ENCODE data around the gene OTUD6A. TPM values are rescaled to one million over a fixed set of nuclear protein-coding genes. Genes with fewer than 3 reads are reported as not detected.

OTUD6A gene
- total and polyA plus RNA-seq, 9 of the 15 experiments (the other 6 are each of a cell fraction or from before 2014, with no cell fraction given): not detected

DNA sequence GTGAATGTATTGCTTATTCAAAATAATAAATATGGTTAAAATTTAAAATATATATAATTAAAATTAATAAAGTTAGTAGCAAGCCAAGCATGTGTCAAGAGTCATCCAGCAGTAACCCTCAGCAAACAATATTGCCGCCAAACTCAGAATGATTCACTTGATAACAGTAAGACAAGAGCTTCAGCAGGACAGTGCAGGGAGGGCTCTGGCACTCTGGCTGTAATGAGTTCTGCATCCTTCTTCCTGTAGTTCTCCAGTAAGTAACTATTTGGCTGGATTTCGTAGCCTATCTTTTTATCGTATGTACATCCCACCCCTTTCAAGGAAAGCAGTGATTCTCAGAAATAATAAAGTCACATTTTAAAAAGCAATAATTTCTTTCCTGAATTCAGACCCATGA lies 17.6 kb downstream of the OTUD6A start:
- no peaks in the 10 kb centered on the region for H3K79me2 ChIP-seq (ENCODE audit: control insufficient read depth, insufficient read depth, low read length)
- in situ Hi-C loops (cut with MboI) (no loop called here), intact Hi-C loops (cut with micrococcal nuclease) (no loop called here)
- H3K36me3 ChIP-seq (ENCODE audit: control insufficient read depth, insufficient read depth, low read length): no peaks in the 10 kb centered on the region
- no peak overlapping the region for H2AFZ ChIP-seq (ENCODE audit: low read depth, low read length)
- peaks cover 3% of the 10 kb centered on the region; the same call in 1 of the 2 replicates for H4K20me1 ChIP-seq (replicated peaks; ENCODE audit: control insufficient read depth, insufficient read depth, low read length)
- FAIRE-seq (no peak), DNase-seq (ENCODE audit: extremely low read depth in 1 of 4, low spot score in 3 of 4) (no peak), ATAC-seq (no peak)
- no peaks in the 10 kb centered on the region for H3K4me1 ChIP-seq (replicated peaks in 1 of 2; ENCODE audit: control insufficient read depth in 2 of 2, insufficient read depth in 2 of 2, low read length in 2 of 2)
- BruUV-seq (replicated peaks): no TSS peak
- no peak overlapping the region for H3K27ac ChIP-seq (ENCODE audit: extremely low read depth, low read depth, low read length)
- ChIA-PET CTCF (ENCODE audit: low intra/inter-chr PET ratio) (no interaction called here), POLR2A (no interaction called here)
- H3K9me1 ChIP-seq (ENCODE audit: control insufficient read depth, insufficient read depth, low read length): no peaks in the 10 kb centered on the region
- no peak overlapping the region for H3K4me3 ChIP-seq
- no peaks in the 10 kb centered on the region; a peak in 1 of 5 replicates for H3K27me3 ChIP-seq (ENCODE audit: control insufficient read depth in 2 of 2, insufficient read depth in 2 of 2, low read length in 2 of 2)
- TF ChIP-seq POLR2AphosphoS5 (IDR thresholded peaks at IDR 0.05; ENCODE audit: control insufficient read depth, insufficient read depth, low read depth, low read length): no peak
- TF ChIP-seq PHTF2 (CRISPR knock-in tag; IDR thresholded peaks at IDR 0.05): no peak
- TF ChIP-seq, protein P1, sequence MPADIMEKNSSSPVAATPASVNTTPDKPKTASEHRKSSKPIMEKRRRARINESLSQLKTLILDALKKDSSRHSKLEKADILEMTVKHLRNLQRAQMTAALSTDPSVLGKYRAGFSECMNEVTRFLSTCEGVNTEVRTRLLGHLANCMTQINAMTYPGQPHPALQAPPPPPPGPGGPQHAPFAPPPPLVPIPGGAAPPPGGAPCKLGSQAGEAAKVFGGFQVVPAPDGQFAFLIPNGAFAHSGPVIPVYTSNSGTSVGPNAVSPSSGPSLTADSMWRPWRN (IDR thresholded peaks at IDR 0.05; ENCODE audit: low read depth): no peak
- no peak for TF ChIP-seq MTF1 (CRISPR knock-in tag; IDR thresholded peaks at IDR 0.05; ENCODE audit: borderline replicate concordance)
- no peak for TF ChIP-seq RBM22 (IDR thresholded peaks at IDR 0.05; ENCODE audit: low read depth, low read length, poor library complexity, severe bottlenecking)
- TF ChIP-seq COPS2 (conservative IDR thresholded peaks at IDR 0.05): no peak
- TF ChIP-seq SP2 (IDR thresholded peaks at IDR 0.05; ENCODE audit: extremely low read depth, low read depth, low read length, poor library complexity, severe bottlenecking): no peak
- no peak for TF ChIP-seq NRF1 (conservative IDR thresholded peaks at IDR 0.05 in 1 of 2, IDR thresholded peaks at IDR 0.05 in 1 of 2)
- no peak for TF ChIP-seq MCM3 (IDR thresholded peaks at IDR 0.05)
- no peak for TF ChIP-seq RCOR1 (IDR thresholded peaks at IDR 0.05; ENCODE audit: borderline replicate concordance in 1 of 2, low read depth in 2 of 2, low read length in 2 of 2)
- no peak for TF ChIP-seq SMAD4 (CRISPR knock-in tag; conservative IDR thresholded peaks at IDR 0.05)
- TF ChIP-seq CBX3 (IDR thresholded peaks at IDR 0.05; ENCODE audit: borderline replicate concordance in 1 of 2, low read length in 2 of 2): no peak
- TF ChIP-seq ILK (tag; IDR thresholded peaks at IDR 0.05; ENCODE audit: borderline replicate concordance, low read depth): no peak
- no peak for TF ChIP-seq STAT6 (CRISPR knock-in tag; IDR thresholded peaks at IDR 0.05)
- TF ChIP-seq ZBTB5 (IDR thresholded peaks at IDR 0.05): no peak
- no peak for TF ChIP-seq ATF1 (CRISPR knock-in tag; IDR thresholded peaks at IDR 0.05)
- no peak for TF ChIP-seq ATF1 (tag; IDR thresholded peaks at IDR 0.05)
- no peak for TF ChIP-seq NONO (IDR thresholded peaks at IDR 0.05; ENCODE audit: low read depth in 2 of 2, low read length in 1 of 2)
- no peak for TF ChIP-seq GABPA (tag; conservative IDR thresholded peaks at IDR 0.05; ENCODE audit: low read depth)
- no peak for TF ChIP-seq PML (IDR thresholded peaks at IDR 0.05; ENCODE audit: low read length)
- WGBS (ENCODE audit: insufficient coverage, low coverage, missing lambda C conversion rate): 0% methylated on average over 3 of the region's 3 CpGs
- no peak overlapping the region for H3K4me2 ChIP-seq (ENCODE audit: insufficient read depth, low read length)
- H3K9me3 ChIP-seq (replicated peaks; ENCODE audit: control insufficient read depth, insufficient read depth, low read depth, low read length): no peaks in the 10 kb centered on the region
- no peak overlapping the region for H3K9ac ChIP-seq (ENCODE audit: insufficient read depth in 1 of 2, low read depth in 2 of 2, low read length in 2 of 2)
